Ramos (cell line): ENCODE measurements around the gene DCLK2.

Source experiments
- in situ Hi-C: fragments of 300-500 bp; cut with MboI; formaldehyde crosslinking; loops from one replicate; pipeline ENCODE4 v1.14.3; 2022; ENCODE audit warnings: low sequenced_read_pairs; ENCODE audit not compliant: unreplicated experiment

DCLK2 gene

GRCh38 chr4:150114641-150115040, 36.4 kb downstream of the DCLK2 start:
- in situ Hi-C loops: no loop called here

- in situ Hi-C loops: no loop called here
These were observed 37.6 kb downstream of the DCLK2 start for GRCh38 chr4:150115851-150116250.

DNA sequence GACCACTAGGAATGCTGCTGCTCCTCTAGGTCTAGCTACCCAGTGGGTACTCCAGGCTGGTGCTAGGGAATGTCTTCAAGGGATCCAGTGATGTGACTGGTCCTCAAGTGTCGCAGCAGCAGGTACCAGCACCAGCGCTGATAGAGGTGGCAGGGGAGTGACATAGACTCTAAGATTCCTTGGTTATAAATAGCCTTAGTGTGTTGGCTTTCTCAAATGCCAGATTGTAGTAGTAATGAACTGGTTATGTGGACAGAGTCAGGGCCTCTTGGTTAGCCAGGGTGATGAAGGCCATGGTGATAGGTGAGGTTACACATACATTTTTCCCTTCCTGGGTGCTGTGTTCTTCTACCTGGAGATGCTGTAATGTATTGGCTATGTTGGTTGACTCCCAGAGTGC, 38.3 kb downstream of the DCLK2 start:
- in situ Hi-C loops: no loop called here

DNA sequence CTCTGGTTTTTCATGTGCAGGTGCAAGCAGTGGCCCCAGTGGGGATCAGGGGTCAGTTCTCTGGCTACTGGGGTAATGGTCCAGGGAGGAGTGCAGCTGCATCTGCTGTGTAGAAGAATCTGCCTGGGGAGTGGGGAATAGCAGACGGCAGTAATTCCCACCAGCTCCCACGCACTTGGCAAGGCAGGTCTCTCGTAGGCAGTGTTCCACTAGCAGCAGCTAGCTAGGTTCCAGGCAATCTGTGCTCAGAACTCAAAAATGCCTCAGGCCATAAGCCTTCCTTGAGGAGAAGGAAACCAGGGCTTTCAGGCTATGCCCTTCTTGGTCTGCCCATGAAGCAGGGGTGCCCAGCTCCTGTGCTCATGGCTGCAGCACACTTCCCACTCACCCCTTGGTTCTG, 38.8 kb downstream of the DCLK2 start:
- in situ Hi-C loops: no loop called here

DNA sequence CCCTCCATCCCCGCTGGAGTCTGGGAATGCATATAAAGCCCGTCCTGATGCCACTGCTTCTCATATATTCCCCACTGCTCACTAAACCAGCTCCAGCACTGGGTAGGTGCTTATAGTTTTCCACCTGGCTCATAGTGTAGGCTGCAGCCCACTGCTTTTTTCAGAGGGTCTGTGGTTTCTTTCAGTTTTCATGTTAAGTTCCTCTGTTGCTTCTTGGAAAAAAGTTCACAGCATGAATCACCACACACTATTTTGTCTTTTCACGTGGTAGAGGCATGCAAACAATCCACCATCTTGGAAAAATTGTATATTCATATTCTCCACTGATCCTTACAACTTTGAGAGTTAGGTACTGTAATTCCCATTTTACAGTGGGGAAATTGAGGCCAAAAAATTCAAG, 39.4 kb downstream of the DCLK2 start:
- in situ Hi-C loops: no loop called here

GRCh38 chr4:150119492-150119891, 41.2 kb downstream of the DCLK2 start:
- in situ Hi-C loops: no loop called here

- in situ Hi-C loops: no loop called here
These were observed 44.8 kb downstream of the DCLK2 start for GRCh38 chr4:150123087-150123486.

DNA sequence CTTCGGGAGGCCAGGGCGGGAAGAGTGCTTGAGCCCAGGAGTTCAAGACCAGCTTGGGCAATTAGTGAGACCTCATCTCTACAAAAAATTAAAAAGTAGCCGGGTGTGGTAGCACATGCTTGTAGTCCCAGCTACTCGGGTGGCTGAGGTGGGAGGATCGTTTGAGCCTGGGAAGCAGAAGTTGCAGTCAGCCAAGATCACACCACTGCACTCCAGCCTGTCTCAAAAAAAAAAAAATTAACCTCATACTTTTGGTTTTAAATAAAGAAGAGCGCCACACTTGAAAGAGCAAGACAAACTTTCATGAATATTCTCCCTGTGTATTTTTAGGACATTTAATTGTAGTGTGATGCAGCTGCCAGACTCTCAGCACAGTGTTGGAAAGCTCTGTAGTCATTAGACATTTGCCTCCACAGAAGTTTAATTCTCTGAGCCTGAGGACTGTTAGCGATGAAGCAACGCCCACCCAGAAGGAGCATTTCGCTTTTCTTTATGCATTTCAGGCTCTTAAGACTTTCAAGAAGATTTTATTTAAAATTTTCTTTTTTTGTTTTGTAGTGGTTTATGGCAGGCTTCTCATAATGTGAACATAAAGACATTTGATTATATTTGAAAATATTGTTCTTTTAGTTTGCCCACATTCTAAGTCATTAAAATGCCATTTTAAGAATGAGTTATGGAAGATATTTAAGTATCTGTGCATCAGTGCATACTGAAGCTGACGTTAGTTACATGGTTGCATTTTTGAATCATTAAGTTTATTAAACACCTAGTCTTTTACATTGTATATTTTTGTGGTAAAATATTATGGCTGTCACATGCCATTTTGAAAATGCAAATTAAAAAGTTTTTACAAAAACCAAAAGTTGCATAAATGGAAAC, 45.8 kb downstream of the DCLK2 start:
- in situ Hi-C loops: no loop called here

DNA sequence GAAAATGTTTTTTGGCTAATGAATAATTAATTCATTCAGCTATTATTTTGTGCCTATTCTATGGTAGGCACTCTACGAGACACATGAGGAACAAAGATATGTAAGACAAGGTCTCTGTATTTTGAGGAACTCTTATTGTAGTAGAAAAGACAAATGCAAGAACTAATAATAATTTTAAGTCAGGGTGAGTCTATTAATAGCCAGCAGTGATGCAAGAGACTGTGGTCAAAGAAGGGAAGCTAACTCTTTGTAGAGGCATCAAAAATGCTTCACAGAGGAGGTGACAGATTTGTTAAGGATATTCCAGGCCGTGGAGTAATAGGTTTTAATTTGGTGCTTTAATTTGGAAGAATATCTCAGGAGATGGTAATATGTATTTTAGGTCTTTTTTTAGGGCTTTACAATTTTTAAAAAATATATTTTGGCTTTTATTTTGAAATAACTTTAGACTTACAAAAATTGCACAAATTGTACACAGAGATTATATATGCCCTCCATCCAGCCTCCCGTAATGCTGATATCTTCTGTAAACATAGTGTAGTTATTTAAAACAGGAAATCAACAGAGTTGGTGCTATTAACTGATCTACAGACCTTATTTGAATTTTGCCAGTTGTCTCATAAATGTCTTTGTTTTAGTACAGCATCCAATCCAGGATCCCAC, 48.1 kb downstream of the DCLK2 start:
- in situ Hi-C loops: no loop called here

- in situ Hi-C loops: no loop called here
These were observed 48.6 kb downstream of the DCLK2 start for GRCh38 chr4:150126864-150127203.

DNA sequence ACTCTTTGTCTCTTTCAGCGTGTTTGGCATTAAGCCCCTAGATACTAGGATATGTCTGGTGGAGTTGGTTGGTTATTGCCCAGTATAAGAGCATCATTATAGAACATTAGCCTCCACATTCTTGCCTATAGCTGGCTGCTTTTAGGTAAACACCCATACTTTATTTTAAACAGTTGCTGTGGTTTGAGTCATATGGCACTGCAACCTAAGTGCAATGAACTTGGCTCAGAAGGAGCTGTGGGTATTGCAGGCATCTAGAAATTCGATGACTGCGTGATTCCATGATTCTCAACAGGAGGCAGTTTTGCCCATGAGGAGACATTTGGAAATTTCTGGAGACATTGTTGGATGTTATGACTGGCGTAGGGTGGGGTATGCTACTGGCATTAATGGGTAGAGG, 49.5 kb downstream of the DCLK2 start:
- in situ Hi-C loops: no loop called here

DNA sequence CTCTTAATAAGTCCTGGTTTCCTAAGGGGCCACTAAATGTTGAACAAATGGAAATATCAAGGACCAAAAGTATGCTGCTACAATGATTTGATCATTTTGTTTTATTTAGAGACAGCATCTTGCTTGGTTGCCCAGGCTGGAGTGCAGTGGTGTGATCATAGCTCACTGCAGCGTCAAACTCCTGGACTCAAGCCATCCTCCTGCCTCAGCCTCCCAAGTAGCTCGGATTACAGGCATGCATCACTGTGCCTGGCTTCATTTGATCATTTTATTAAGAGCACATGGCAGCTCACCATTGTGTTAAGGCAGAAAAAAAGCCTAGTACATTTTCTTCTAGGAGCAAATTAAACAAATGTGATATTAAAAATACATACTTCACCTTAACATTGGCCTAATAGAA, 52.7 kb downstream of the DCLK2 start:
- in situ Hi-C loops: no loop called here

GRCh38 chr4:150131581-150132228, 53.5 kb downstream of the DCLK2 start:
- in situ Hi-C loops: no loop called here

DNA sequence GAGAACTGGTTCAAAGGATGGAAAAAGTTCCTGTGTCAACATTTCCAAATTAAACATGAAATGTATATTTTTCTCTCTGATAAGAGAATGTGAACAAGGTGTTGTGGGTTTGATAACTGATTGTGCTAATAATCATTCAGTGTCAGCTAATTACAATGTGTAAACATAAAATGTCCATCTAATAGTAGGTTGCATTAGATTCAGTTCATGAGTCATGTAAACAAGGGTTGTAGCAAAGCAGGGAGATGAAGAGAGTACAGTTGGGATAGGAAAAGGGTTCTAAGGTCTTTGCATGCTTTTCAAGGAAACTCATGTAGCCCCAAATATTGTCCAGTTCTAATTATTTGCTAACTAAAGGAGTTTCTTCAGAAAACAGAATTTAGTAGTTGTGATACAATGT, 55.4 kb downstream of the DCLK2 start:
- in situ Hi-C loops: no loop called here

DNA sequence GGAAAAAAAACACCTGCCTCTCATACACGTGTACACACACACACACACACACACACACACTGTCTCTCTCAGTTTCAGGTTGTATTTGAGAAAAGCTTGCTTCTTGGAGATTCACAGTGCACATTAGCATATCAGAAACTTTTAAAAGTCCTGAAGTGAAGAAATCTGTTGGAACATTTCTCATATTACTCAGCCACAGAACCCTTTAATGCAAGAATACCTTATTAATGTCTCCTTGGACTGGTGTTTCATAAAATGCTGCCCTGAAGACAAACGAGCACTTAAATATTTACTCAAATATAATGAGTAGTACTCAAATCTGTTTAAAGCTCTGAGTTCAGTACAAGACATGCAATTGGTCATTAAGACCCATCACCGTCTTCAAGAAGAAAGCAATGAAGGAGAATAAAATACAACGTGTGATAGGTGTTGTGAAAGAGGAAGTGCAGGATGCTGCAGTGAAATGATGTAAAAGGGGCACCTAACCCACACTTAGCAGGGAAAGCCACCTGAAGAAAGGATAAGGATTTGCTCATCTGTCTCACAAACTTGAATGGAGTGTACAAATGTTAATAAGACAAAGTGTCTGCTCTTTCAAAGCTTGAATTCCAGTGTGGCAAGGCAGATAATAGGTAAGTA, 57.0 kb downstream of the DCLK2 start:
- in situ Hi-C loops: no loop called here

DNA sequence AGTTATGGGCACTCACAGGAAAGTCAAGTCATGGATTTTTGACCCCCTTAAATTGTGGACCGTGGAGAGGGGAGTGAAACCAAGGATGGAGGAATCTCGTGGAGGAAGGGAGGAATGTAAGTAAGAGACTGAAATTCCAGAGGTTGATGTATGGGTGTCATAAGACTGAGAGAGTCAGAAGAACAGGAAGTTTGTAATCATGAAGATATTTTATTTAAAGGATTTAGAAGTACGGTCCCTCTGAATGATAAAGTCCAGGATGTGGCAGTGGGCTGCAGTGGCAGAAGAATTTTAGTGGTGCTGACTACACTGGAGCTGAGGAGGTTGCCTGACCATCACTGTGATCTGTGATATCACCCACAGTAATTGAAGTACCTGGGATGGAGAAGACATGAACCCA, 57.8 kb downstream of the DCLK2 start:
- in situ Hi-C loops: no loop called here

GRCh38 chr4:150136481-150136880, 58.2 kb downstream of the DCLK2 start:
- in situ Hi-C loops: no loop called here

DNA sequence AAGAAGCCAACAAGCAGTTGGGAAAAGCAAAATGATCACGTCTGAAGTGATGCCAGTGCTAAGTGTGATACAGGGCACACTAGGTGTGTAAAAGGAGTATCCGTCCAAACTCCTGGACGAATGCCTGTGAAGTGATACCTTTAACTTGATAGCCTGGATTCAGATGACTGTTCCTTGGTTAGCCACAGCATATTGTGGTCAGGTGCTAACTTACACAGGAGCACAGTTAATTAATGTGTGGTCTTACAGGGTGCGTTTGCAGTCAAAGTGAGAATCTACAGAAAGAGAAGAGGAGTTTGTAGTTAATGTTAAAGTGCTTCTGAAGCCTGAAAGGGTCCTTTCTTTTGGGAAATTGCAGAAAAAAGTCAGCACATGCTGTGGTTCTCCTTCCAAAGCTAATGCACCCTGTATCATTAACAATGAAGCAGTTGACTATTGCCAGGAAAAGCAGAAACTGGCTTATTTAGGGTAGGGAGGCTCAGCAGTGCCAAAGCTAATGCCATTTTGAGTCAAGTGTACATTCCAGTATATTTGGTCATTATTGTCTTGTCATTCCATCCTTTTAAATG, 61.1 kb downstream of the DCLK2 start:
- in situ Hi-C loops: no loop called here

DNA sequence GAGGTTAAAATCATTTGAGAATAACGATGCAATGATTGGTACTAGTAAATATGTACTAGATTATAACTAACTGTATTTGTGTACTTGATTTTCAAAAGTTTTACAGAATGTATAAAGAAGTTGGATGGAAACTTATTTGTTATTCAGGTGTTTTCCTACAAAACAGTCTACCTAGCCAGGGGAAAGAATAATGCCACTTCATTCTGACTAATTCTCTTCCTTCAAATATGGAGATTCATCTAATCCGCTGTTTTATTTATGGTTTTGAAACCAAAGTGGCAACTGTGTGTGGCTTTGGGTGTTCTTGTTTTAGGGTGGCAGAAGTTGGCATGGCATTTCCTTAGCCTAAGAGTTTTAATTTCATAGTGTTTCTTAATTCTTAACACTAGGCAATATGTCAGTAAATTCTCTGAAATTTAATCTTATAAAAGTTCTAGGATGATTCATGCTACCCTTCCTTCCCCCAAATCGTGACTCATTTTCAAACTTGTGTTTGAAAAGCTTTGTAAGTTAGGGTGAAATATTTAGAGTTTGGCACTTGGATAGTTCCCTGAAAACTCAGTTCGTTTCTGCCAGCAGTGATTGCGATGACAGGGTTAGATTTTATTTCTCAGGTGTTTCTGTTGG, 62.6 kb downstream of the DCLK2 start:
- in situ Hi-C loops: no loop called here

DNA sequence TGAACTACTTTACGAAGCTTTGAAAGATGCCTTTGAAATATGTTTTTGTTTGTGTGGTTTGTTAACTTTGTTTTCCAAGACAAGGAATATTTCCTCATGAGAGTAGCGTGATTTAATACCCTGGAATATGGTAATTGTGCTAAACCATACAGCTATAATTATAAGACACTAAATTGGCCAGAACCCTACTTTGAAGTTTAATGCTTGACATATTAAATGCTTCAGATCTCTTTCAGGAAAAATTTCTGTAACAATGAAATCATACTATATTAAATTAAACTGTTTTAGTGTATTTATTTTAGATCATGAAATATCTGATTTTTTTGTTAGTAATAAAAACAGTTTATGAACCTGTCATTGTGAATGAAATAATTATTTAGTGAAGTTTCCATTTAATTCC, 63.5 kb downstream of the DCLK2 start:
- in situ Hi-C loops: no loop called here
